ENCODE measurements around the gene IRAG1. TPM values are rescaled to one million over a fixed set of nuclear protein-coding genes. Genes with fewer than 3 reads are reported as not detected.

Gene IRAG1
- total and polyA plus RNA-seq, 2 of the 13 experiments (the other 11 are each of a cell fraction or from before 2014, with no cell fraction given) = 0.13 to 0.20 TPM

DNA sequence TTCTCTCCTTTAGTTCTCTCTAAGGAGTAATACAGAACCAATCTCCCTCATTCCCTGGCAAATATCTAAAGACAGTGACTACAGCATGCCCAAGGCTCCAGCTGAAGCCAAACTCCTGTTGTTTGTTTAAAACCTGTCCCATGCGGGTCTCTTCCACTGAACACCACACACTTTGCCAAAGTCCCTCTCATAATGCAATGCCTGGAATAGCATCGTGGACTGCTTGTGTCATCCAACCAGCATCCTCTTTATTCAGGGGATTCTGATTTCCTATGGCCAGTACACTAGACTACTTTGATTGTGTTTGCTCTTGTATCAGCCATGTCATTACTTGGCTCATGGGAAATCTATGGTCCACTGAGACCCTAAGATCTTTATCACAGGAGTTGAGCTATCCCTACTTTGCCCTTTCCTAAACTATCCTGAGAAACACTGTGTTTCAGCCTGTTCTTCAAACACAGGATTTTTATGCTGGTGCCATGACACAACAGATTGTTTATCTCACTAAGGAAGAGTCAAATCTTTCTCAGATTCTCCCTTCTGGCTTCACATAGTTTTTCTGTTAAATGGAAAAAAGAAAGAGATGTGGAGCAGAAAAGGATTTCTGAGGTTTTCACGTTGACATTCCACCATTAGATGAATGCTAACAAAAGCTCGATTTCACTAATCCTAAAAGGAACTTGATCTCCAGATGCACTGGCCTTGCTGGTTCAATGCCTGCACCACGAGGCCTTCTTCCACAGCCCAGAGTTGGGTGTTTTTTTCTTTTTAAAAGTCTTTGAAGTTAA lies 15.9 kb upstream of the IRAG1 start:
- no TSS peak for BruUV-seq (replicated peaks)
- H3K36me3 ChIP-seq (replicated peaks in 1 of 2; ENCODE audit: control insufficient read depth in 1 of 2, insufficient read depth in 2 of 2, low read length in 2 of 2) = no peaks in the 10 kb centered on the region
- H3K27ac ChIP-seq (ENCODE audit: extremely low read length, insufficient read depth, low read length) = no peak overlapping the region
- TF ChIP-seq HNF4G (IDR thresholded peaks at IDR 0.05; ENCODE audit: borderline replicate concordance, low read depth, low read length) (no peak), HNF4G (CRISPR knock-in tag; IDR thresholded peaks at IDR 0.05; ENCODE audit: borderline replicate concordance, low read depth) (no peak), ZNF230 (CRISPR knock-in tag; IDR thresholded peaks at IDR 0.05) (no peak)
- H3K9me3 ChIP-seq (ENCODE audit: low read length) = no peaks in the 10 kb centered on the region
- FAIRE-seq (no peak), ATAC-seq (no peak), DNase-seq (ENCODE audit: low spot score) (no peak)
- CTCF ChIA-PET (ENCODE audit: low intra/inter-chr PET ratio, low total read pairs) = no interaction called here
- H3K9ac ChIP-seq (ENCODE audit: insufficient read depth, low read depth, low read length) = no peak overlapping the region
- H3K4me1 ChIP-seq (ENCODE audit: insufficient read depth, low read length) = no peaks in the 10 kb centered on the region
- peaks cover 0 to 3% of the 10 kb centered on the region in 2 experiments; a peak in 1 of 5 replicates for H3K27me3 ChIP-seq (ENCODE audit: control insufficient read depth in 1 of 2, insufficient read depth in 2 of 2, low read length in 2 of 2)
- POLR2A ChIA-PET = interaction anchor here (1.1 kb wide), 1 partner anchor 42 kb away, joined by 3 read pairs; no protein-coding TSS in a partner anchor
- intact Hi-C loops (cut with micrococcal nuclease; ENCODE audit: unreplicated experiment) (no loop called here), in situ Hi-C loops (cut with HindIII; ENCODE audit: extremely low pct_ligation_motif_present, low pct_unique_long_range_greater_than_20kb) (no loop called here)
- no peak overlapping the region for H2AFZ ChIP-seq (ENCODE audit: low read length)
- WGBS (ENCODE audit: low lambda C conversion rate) = 3% methylated on average over 5 of the region's 5 CpGs
- H3K79me2 ChIP-seq (ENCODE audit: insufficient read depth, low read length) = no peaks in the 10 kb centered on the region
- H3K4me3 ChIP-seq (replicated peaks in 1 of 3; ENCODE audit: insufficient read depth in 1 of 3, low read depth in 2 of 3, low read length in 3 of 3) = no peak overlapping the region
- no peak overlapping the region for H3K4me2 ChIP-seq (ENCODE audit: low read depth, low read length)
- no peaks in the 10 kb centered on the region for H4K20me1 ChIP-seq (ENCODE audit: insufficient read depth, low read length)

DNA sequence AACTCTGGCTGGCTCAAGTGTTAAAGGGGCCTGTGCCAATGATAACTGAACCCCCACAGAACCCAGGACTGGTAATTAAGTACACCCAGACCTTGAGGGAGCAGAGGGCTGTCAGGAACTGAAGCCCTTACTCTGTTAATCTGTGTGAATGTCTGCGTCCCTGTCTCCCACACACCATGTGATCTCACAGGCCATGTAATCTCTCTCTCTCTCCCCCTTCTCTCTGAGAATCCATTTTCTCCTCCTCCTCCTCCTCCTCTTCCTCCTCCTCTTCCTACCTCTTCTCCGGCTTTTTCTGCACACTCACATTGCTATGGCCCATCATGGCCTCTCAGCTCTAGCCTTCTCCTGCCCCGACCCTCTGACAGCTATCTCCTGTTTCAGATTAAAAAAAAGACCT lies 14.6 kb upstream of the IRAG1 start:
- ChIA-PET CTCF (ENCODE audit: low intra/inter-chr PET ratio, low total read pairs) (no interaction called here), POLR2A (no interaction called here)
- H3K4me1 ChIP-seq (ENCODE audit: insufficient read depth, low read length) = no peaks in the 10 kb centered on the region
- 25% methylated on average over 3 of the region's 3 CpGs for WGBS (ENCODE audit: low lambda C conversion rate)
- no peak overlapping the region for H3K4me2 ChIP-seq (ENCODE audit: low read depth, low read length)
- FAIRE-seq = no peak
- no peak overlapping the region for H3K9ac ChIP-seq (ENCODE audit: insufficient read depth, low read depth, low read length)
- in situ Hi-C loops (cut with HindIII; ENCODE audit: extremely low pct_ligation_motif_present, low pct_unique_long_range_greater_than_20kb) (no loop called here), intact Hi-C loops (cut with micrococcal nuclease; ENCODE audit: unreplicated experiment) (no loop called here)
- no peaks in the 10 kb centered on the region for H3K36me3 ChIP-seq (replicated peaks in 1 of 2; ENCODE audit: control insufficient read depth in 1 of 2, insufficient read depth in 2 of 2, low read length in 2 of 2)
- H3K9me3 ChIP-seq (ENCODE audit: low read length) = no peaks in the 10 kb centered on the region
- no peaks in the 10 kb centered on the region for H3K79me2 ChIP-seq (ENCODE audit: insufficient read depth, low read length)
- peaks cover 0 to 3% of the 10 kb centered on the region in 2 experiments; a peak in 1 of 5 replicates for H3K27me3 ChIP-seq (ENCODE audit: control insufficient read depth in 1 of 2, insufficient read depth in 2 of 2, low read length in 2 of 2)
- TF ChIP-seq GPN1 (CRISPR knock-in tag; IDR thresholded peaks at IDR 0.05; ENCODE audit: borderline replicate concordance) = no peak
- TF ChIP-seq CERS6 (CRISPR knock-in tag; IDR thresholded peaks at IDR 0.05) = no peak
- TF ChIP-seq, protein P1, sequence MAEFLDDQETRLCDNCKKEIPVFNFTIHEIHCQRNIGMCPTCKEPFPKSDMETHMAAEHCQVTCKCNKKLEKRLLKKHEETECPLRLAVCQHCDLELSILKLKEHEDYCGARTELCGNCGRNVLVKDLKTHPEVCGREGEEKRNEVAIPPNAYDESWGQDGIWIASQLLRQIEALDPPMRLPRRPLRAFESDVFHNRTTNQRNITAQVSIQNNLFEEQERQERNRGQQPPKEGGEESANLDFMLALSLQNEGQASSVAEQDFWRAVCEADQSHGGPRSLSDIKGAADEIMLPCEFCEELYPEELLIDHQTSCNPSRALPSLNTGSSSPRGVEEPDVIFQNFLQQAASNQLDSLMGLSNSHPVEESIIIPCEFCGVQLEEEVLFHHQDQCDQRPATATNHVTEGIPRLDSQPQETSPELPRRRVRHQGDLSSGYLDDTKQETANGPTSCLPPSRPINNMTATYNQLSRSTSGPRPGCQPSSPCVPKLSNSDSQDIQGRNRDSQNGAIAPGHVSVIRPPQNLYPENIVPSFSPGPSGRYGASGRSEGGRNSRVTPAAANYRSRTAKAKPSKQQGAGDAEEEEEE (CRISPR knock-in tag; IDR thresholded peaks at IDR 0.05; ENCODE audit: borderline replicate concordance) = no peak
- TF ChIP-seq, protein P2, sequence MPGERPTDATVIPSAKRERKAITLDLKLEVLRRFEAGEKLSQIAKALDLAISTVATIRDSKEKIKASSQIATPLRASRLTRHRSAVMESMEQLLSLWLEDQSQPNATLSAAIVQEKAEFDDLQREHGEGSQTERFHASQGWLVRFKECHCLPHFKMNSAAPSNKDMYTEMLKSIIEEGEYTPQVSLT (CRISPR knock-in tag; IDR thresholded peaks at IDR 0.05; ENCODE audit: borderline replicate concordance, low read depth) = no peak
- TF ChIP-seq ZSCAN9 (CRISPR knock-in tag; IDR thresholded peaks at IDR 0.05; ENCODE audit: borderline replicate concordance) = no peak
- no peak for TF ChIP-seq ZKSCAN8 (CRISPR knock-in tag; IDR thresholded peaks at IDR 0.05; ENCODE audit: borderline replicate concordance)
- ATAC-seq = no peak
- H2AFZ ChIP-seq (ENCODE audit: low read length) = no peak overlapping the region
- no peaks in the 10 kb centered on the region for H4K20me1 ChIP-seq (ENCODE audit: insufficient read depth, low read length)
- no peak for DNase-seq (ENCODE audit: low spot score)
- H3K27ac ChIP-seq (ENCODE audit: extremely low read length, insufficient read depth, low read length) = no peak overlapping the region
- BruUV-seq (replicated peaks) = no TSS peak
- no peak overlapping the region for H3K4me3 ChIP-seq (replicated peaks in 1 of 3; ENCODE audit: insufficient read depth in 1 of 3, low read depth in 2 of 3, low read length in 3 of 3)
